HAP-1 (cell line): ENCODE results near the gene CCS.
"Not testable (repeated sequence)": the region's sequence is repeated elsewhere in the genome, so short reads cannot be mapped to it uniquely, and the experiment has no call there.

Experiments used
- DNase-seq, 2 experiments: peaks; one replicate each; pipeline ENCODE4 v3.0.0-alpha.2; 2016 to 2020; ENCODE audit warnings: low spot score in 2 of 2
- H3K27me3 ChIP-seq: fragments of 250-450 bp; sonication (Bioruptor Pico); 2 replicates; pipeline ENCODE4 v1.5.1; 2020; ENCODE audit warnings: low read depth, mild to moderate bottlenecking, moderate library complexity
- H3K36me3 ChIP-seq: fragments of 250-450 bp; sonication (Bioruptor Pico); replicated peaks from 2 replicates; pipeline ENCODE4 v1.5.1; 2020; ENCODE audit warnings: mild to moderate bottlenecking
- H3K4me1 ChIP-seq: fragments of 250-450 bp; sonication (Bioruptor Pico); 2 replicates; pipeline ENCODE4 v1.5.1; 2020; ENCODE audit warnings: mild to moderate bottlenecking
- H3K4me3 ChIP-seq: fragments of 250-450 bp; sonication (Bioruptor Pico); 2 replicates; pipeline ENCODE4 v1.5.1; 2020; ENCODE audit warnings: mild to moderate bottlenecking, moderate library complexity
- H3K9me3 ChIP-seq: fragments of 250-450 bp; sonication (Bioruptor Pico); 2 replicates; pipeline ENCODE4 v1.5.1; 2020; ENCODE audit warnings: mild to moderate bottlenecking, moderate library complexity
- in situ Hi-C: fragments of 300-500 bp; cut with MboI; formaldehyde crosslinking; loops from 3 replicates; pipeline ENCODE4 v1.14.3; 2020; ENCODE audit warnings: low sequenced_read_pairs, inconsistent platforms, mixed read lengths

CCS gene

GRCh38 chr11:66567787-66568123, 25.2 kb upstream of the CCS start:
- no peak for DNase-seq
- H3K9me3 ChIP-seq: no peaks in the 10 kb centered on the region
- H3K36me3 ChIP-seq: no peaks in the 10 kb centered on the region; the same call in none of the 2 replicates
- H3K4me3 ChIP-seq: peak overlapping the region; percentile 23
- H3K4me1 ChIP-seq: peaks cover 38% of the 10 kb centered on the region
- H3K27me3 ChIP-seq: no peaks in the 10 kb centered on the region
- in situ Hi-C loops: no loop called here

DNA sequence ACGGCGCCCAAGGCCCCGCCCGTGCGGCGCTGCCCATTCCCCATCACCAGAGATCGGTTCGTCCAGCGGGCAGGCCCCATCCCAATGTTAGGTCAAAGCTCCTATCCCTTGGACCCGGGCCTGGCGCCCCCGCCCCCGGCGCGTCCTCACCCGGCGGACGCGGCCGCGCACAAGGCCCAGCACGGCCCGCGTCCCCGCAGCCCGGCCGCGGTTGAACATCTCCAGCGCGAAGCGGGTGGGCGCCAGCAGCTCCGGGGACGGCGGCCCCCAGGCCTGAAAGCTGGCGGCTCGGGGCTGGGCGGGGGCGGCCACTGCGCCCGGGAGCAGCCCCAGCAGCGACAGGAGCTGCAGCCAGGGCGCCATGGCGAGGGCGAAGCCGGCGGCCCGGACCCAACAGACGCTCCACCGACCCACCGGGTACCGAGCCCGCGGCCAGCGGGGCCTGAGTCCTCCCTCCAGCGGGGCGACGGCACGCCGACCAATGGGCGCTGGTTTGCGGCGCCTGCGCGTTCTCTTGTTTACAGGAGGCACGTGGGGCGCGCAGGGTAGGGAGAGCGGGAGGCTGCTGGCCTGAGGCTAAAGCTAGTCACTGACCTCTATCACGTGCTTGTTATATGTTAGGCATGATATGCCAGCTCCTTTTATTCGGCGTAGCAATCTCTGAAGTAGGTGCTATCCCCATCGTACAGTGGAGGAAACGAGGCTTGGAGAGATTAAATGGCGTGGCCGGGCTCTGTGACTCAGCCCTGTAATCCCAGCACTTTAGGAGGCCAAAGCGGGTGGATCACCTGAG, 24.7 kb upstream of the CCS start, which contains the start of gene CTSF:
Gene CTSF (minus strand): TSS at position 483 of the 793 bp plus-strand sequence. CDS start 120 bp downstream, at position 363.
- Histone ChIP-seq H3K4me3 (peak within 1 kb of the TSS; percentile 23), H3K27me3 (no peaks in the 10 kb centered on the region), H3K4me1 (peaks cover 43% of the 10 kb centered on the region), H3K36me3 (no peaks in the 10 kb centered on the region; the same call in none of the 2 replicates), H3K9me3 (no peaks in the 10 kb centered on the region)
- in situ Hi-C loops: no loop called here
- DNase-seq: peak; percentile 75 to 91

DNA sequence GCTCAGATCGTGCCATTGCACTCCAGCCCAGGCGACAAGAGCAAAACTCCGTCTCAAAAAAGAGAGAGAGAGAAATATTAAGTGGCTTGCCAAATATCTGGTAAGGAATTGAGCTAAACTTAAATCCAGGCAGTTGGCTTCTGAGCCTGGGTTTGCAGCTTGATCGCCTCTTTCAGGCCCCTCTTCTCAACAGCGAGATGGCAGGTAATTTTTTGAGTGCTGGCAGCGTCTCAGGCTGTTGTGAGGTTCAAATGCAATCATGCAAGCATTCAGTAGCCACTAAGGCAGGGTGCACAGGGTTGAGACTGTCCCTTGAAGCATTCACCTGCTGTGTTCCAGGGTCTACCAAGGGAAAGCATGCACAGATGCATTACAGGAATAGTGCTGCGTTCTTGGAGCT, 23.9 kb upstream of the CCS start:
- no peaks in the 10 kb centered on the region for H3K27me3 ChIP-seq
- no peak overlapping the region for H3K4me3 ChIP-seq
- no peaks in the 10 kb centered on the region for H3K9me3 ChIP-seq
- no peaks in the 10 kb centered on the region; the same call in none of the 2 replicates for H3K36me3 ChIP-seq
- in situ Hi-C loops: no loop called here
- H3K4me1 ChIP-seq: peaks cover 45% of the 10 kb centered on the region
- DNase-seq: no peak

DNA sequence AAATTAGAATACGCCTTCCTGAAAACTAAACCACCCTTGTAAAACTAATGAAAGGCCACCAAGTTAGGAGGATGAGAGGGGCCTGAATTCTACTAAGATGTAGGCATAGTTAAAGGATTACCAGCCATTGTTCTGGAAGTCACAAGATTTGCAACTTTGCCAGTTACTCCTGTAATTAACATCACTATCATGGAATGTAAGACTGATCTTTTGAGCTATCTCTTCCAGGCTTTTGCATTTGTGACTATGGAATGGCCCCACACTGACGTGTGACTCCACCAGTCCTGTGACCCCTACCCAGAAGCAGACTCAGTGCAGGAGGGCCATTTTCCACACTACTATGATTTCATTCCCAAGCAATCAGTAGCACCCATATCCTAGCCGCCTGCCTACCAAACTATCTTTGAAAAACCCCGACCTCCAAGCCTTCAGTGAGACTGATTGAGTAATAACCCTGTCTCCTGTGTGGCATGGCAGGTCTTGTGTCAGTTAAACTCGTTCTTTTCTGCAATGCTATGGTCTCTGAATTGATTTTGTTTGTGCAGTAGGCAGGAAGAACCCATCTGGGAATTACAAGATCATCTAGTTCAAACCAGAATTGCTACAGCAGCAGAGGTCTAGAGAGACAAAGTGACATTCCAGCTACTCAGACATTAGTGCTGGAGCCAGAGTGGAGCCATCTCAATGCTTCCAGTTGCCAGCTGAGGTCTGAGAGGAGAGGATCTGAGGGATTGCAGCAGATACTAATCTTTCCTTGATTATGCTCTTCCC, 22.7 kb upstream of the CCS start:
- peak; percentile 78 to 94 for DNase-seq
- H3K4me1 ChIP-seq: peaks cover 52% of the 10 kb centered on the region
- no peaks in the 10 kb centered on the region for H3K27me3 ChIP-seq
- in situ Hi-C loops: no loop called here
- no peak overlapping the region for H3K4me3 ChIP-seq
- H3K36me3 ChIP-seq: no peaks in the 10 kb centered on the region; the same call in 1 of the 2 replicates
- no peaks in the 10 kb centered on the region for H3K9me3 ChIP-seq

GRCh38 chr11:66570850-66571180, 22.2 kb upstream of the CCS start:
- no peaks in the 10 kb centered on the region for H3K27me3 ChIP-seq
- no peaks in the 10 kb centered on the region for H3K9me3 ChIP-seq
- H3K36me3 ChIP-seq: no peaks in the 10 kb centered on the region
- H3K4me1 ChIP-seq: peaks cover 52% of the 10 kb centered on the region
- no peak overlapping the region for H3K4me3 ChIP-seq
- in situ Hi-C loops: no loop called here
- peak; percentile 65 to 99 for DNase-seq

DNA sequence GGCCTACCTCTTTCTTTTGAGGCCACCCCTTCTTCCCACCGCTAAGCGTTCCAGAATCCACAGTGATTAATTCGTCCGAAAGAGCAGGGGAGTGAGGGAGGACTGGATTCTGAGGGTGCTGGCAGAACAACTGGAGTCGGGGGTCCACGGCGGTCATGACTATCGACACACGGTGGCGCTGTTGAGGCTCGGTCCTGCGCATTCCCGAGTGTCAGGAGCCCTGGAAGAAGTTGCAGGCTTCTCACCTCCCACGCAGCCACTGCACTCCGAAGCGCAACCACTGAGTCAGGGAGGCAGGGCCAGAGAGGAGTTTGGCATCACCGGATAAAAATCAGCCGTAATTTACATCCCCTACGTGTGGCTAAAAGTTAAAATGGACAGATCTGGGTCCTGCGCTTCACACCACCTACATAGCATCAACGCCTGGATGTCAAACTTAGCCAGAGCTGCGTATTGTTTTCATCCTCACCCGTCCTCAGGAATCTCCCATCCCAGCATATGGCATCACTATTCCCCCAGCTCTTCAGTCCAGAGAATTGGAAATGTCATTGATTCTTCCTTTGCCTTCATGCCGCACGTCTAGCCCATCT, 13.9 kb upstream of the CCS start:
- Histone ChIP-seq H3K36me3 (no peaks in the 10 kb centered on the region), H3K4me3 (no peak overlapping the region), H3K27me3 (no peaks in the 10 kb centered on the region), H3K4me1 (peaks cover 12% of the 10 kb centered on the region), H3K9me3 (peaks cover 6% of the 10 kb centered on the region; the same call in 1 of the 2 replicates)
- DNase-seq: peak; percentile 51 to 90
- in situ Hi-C loops: no loop called here

DNA sequence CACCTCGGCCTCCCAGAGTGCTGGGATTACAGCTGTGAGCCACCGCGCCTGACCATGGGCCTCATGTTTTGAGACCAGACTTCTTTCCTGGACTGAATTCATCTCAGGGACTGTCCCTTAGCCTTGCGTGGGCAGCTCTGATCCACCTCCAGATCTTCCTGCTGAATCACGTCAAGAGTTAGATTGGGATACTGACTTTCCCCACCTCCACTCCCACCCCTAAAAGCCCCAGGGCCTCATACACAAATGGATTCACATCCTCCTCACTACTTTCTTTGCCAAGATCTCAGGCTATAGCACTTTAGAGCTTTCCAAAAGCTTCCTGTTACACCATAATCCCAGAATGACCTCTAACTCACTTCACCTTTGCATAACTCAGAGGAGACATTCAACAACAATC, 12.2 kb upstream of the CCS start:
- H3K27me3 ChIP-seq: no peaks in the 10 kb centered on the region
- H3K36me3 ChIP-seq: no peaks in the 10 kb centered on the region
- no peak overlapping the region for H3K4me3 ChIP-seq
- peaks cover 6% of the 10 kb centered on the region; the same call in 1 of the 2 replicates for H3K9me3 ChIP-seq
- DNase-seq: no peak
- in situ Hi-C loops: no loop called here
- peaks cover 6% of the 10 kb centered on the region; the same call in 1 of the 2 replicates for H3K4me1 ChIP-seq

- H3K27me3 ChIP-seq: no peaks in the 10 kb centered on the region
- peaks cover 6% of the 10 kb centered on the region; the same call in 1 of the 2 replicates for H3K9me3 ChIP-seq
- H3K36me3 ChIP-seq: no peaks in the 10 kb centered on the region
- in situ Hi-C loops: no loop called here
- H3K4me1 ChIP-seq: peaks cover 6% of the 10 kb centered on the region; the same call in 1 of the 2 replicates
- no peak for DNase-seq
- no peak overlapping the region for H3K4me3 ChIP-seq
These were observed 11.7 kb upstream of the CCS start for GRCh38 chr11:66581261-66581660.

- H3K4me1 ChIP-seq, H3K9me3 ChIP-seq, H3K27me3 ChIP-seq, H3K36me3 ChIP-seq, DNase-seq, in situ Hi-C loops, H3K4me3 ChIP-seq: not testable (repeated sequence)
These were observed 10.3 kb upstream of the CCS start for GRCh38 chr11:66582565-66583147.

GRCh38 chr11:66585447-66585846, 7.5 kb upstream of the CCS start:
- H3K27me3 ChIP-seq, in situ Hi-C loops, H3K4me1 ChIP-seq, DNase-seq, H3K36me3 ChIP-seq, H3K4me3 ChIP-seq, H3K9me3 ChIP-seq: not testable (repeated sequence)

DNA sequence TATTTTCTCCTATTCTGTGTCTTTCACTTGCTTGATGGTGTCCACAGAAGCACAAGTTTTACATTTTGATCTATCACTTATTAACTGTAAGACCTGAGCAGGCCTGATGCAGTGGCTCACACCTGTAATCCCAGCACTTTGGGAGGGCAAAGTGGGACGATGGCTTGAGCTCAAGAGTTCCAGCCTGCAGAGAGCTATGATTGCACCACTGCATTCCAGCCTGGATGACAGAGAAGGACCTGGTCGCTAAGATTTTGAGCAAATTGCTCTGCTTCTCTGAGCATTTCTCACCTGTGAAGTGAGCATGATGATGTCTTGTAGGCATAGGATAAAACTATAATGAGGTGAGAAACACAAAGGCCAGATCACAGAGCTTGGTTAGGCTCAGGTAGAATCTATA, 6.8 kb upstream of the CCS start:
- Histone ChIP-seq H3K9me3 (peaks cover 6% of the 10 kb centered on the region; the same call in 1 of the 2 replicates), H3K36me3 (no peaks in the 10 kb centered on the region), H3K4me3 (no peak overlapping the region), H3K4me1 (no peaks in the 10 kb centered on the region), H3K27me3 (no peaks in the 10 kb centered on the region)
- in situ Hi-C loops: no loop called here
- no peak for DNase-seq

GRCh38 chr11:66589315-66589714, 3.7 kb upstream of the CCS start:
- in situ Hi-C loops, H3K9me3 ChIP-seq, H3K36me3 ChIP-seq, H3K4me3 ChIP-seq, DNase-seq, H3K27me3 ChIP-seq: not testable (repeated sequence)
- peaks cover 12% of the 10 kb centered on the region for H3K4me1 ChIP-seq

- H3K36me3 ChIP-seq: no peaks in the 10 kb centered on the region
- in situ Hi-C loops: no loop called here
- no peak for DNase-seq
- H3K27me3 ChIP-seq: no peaks in the 10 kb centered on the region
- H3K9me3 ChIP-seq: no peaks in the 10 kb centered on the region
- peaks cover 16% of the 10 kb centered on the region for H3K4me1 ChIP-seq
- H3K4me3 ChIP-seq: no peak overlapping the region
These were observed 2.8 kb upstream of the CCS start for GRCh38 chr11:66589996-66590675.
